Heart left ventricle (tissue), 13 donors: ENCODE results near the gene TAF11L14.
"Not testable (repeated sequence)": the region's sequence is repeated elsewhere in the genome, so short reads cannot be mapped to it uniquely, and the experiment has no call there.

Source experiments
- POLR2A ChIP-seq, 2 donors: fragments of 450-650 bp; IDR thresholded peaks; one replicate each; pipeline ENCODE4 v1.6.1; 2017; ENCODE audit warnings: antibody characterized with exemption in 2 of 2, mild to moderate bottlenecking in 2 of 2, moderate library complexity in 2 of 2
- TF ChIP-seq, protein P1 (sequence below), 12 donors: fragments of 200-600 bp; sonication (generic) in 4 of 12; IDR thresholded peaks; one replicate each; pipeline versions ENCODE4 v1.5.0 to v1.8.0; 2018 to 2022; ENCODE audit warnings: antibody characterized with exemption in 12 of 12, mild to moderate bottlenecking in 5 of 12
- donor health status: ischemic (EF 13 %, LVEDD 7.1; RV severe dilation, severe dysfunction).
- donor health status: DM: no; HTN: yes; CAD: no.
- donor health status: DM: no; HTN: no; CAD: no.
- donor health status: ischemic (EF 25% LVEDD 6.9; RV normal size, moderate dysfunction).
- donor health status: ischemic (EF 25% LVEDD 5.7; RV mildly dilated, moderate dysfunction).
- donor health status: ischemic (EF 35%, LVEDD 5.7; RV mildly dilated, moderate dysfunction).
- donor health status: nonischemic (EF 11% LVEDD 7.7; RV severe dilation, severe dysfunction).
- donor health status: DM: yes; HTN: yes; CAD: no.
- donor health status: PGD.
- donor health status: ischemic (EF 29% LVEDD 5.4; RV normal size, mild dysfunction).
- donor health status: nonischemic (EF 23%, LVEDD 6.1; RV moderate dilation, normal function).

DNA sequence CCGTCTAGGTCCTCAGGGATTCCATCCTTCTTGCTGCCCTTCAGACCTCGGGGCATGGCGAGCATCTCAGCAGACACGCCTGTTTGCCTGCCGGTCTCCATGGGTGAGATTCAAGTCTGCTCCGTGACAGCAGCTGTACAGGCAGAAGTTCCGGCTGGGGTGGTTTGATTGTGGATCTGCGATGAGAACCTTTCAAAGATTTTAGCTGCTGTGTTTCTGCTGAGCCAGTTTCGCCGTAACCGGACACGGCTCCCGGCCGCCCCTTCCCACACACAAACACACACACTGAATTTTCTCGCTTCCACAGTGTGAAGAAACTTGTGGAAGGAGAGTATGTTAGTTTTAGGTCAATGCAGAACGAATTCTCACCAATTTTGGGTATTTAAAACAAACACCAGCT is 43.4 kb upstream of the TAF11L14 start, which contains the start of gene TAF11L8:
- TF ChIP-seq, protein P1, sequence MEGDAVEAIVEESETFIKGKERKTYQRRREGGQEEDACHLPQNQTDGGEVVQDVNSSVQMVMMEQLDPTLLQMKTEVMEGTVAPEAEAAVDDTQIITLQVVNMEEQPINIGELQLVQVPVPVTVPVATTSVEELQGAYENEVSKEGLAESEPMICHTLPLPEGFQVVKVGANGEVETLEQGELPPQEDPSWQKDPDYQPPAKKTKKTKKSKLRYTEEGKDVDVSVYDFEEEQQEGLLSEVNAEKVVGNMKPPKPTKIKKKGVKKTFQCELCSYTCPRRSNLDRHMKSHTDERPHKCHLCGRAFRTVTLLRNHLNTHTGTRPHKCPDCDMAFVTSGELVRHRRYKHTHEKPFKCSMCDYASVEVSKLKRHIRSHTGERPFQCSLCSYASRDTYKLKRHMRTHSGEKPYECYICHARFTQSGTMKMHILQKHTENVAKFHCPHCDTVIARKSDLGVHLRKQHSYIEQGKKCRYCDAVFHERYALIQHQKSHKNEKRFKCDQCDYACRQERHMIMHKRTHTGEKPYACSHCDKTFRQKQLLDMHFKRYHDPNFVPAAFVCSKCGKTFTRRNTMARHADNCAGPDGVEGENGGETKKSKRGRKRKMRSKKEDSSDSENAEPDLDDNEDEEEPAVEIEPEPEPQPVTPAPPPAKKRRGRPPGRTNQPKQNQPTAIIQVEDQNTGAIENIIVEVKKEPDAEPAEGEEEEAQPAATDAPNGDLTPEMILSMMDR (IDR thresholded peaks at IDR 0.05) = not testable (repeated sequence)
- not testable (repeated sequence) for TF ChIP-seq POLR2A (IDR thresholded peaks at IDR 0.05)
